HepG2 (cell line): ENCODE data around the gene EGLN2. TPM values are rescaled to one million over a fixed set of nuclear protein-coding genes. Genes with fewer than 3 reads are reported as not detected.

ENCODE experiments used
- FOXA1 ChIP-seq, 2 experiments: fragments of 450-650 bp in 1 of 2; sonication (generic) in 1 of 2; formaldehyde crosslinking in 1 of 2; IDR thresholded peaks; 2 replicates each; pipeline versions ENCODE4 v1.4.0 to v1.6.1; 2016 to 2020; ENCODE audit warnings: missing genetic modification reagents in 1 of 2
- MXI1 ChIP-seq: IDR thresholded peaks from 3 replicates; pipeline ENCODE4 v1.6.1; 2012; ENCODE audit warnings: low read depth, low read length, inconsistent platforms, borderline replicate concordance
- NCOR1 ChIP-seq: fragments of 200-600 bp; sonication (generic); IDR thresholded peaks from 2 replicates; pipeline ENCODE4 v1.7.0; 2017; ENCODE audit warnings: antibody characterized with exemption, low read length, borderline replicate concordance
- RBFOX2 ChIP-seq: fragments of 200-400 bp; formaldehyde crosslinking; IDR thresholded peaks from 2 replicates; pipeline ENCODE4 v1.6.1; 2017; ENCODE audit warnings: low read depth, mild to moderate bottlenecking, low read length
- RFX3 ChIP-seq: IDR thresholded peaks from 2 replicates; pipeline ENCODE4 v1.6.1; 2016; ENCODE audit warnings: missing biosample characterization, missing genetic modification reagents
- SMC3 ChIP-seq: IDR thresholded peaks from 2 replicates; pipeline ENCODE4 v1.6.1; 2011; ENCODE audit warnings: low read length, improper control_type of control experiment
- SNAPC5 ChIP-seq: sonication (generic); formaldehyde crosslinking; IDR thresholded peaks from 2 replicates; pipeline ENCODE4 v1.8.1; 2023; ENCODE audit warnings: mild to moderate bottlenecking, missing genetic modification reagents, borderline replicate concordance
- ZNF704 ChIP-seq: sonication (generic); formaldehyde crosslinking; IDR thresholded peaks from 2 replicates; pipeline ENCODE4 v1.8.1; 2023; ENCODE audit warnings: mild to moderate bottlenecking, inconsistent platforms, moderate library complexity, missing genetic modification reagents, borderline replicate concordance
- polyA plus RNA-seq, 8 experiments: library from polyadenylated mRNA; depleted of rRNA in 3 of 8; stranded (reverse) in 7 of 8; unstranded in 1 of 8; fragments of >200 nt; fragmentation: Illumina TruSeq in 4 of 8; extraction: Trizol in 4 of 8; gene quantifications; 2 replicates each; pipeline versions ENCODE4 v1.2.1 to v1.2.3, GENCODE V29; 2011 to 2016; ENCODE audit warnings: low read depth in 4 of 8, missing spikeins in 1 of 8, mixed read lengths in 1 of 8; ENCODE audit not compliant: insufficient read depth in 1 of 8
- total RNA-seq, 5 experiments: library from RNA; depleted of rRNA; stranded (reverse); fragments of >200 nt; fragmentation: Illumina TruSeq; extraction: Trizol; gene quantifications; 2 replicates each; pipeline ENCODE4 v1.2.3, GENCODE V29; 2016; ENCODE audit warnings: low read depth in 1 of 5
- TF ChIP-seq, protein P1 (sequence below): sonication (generic); formaldehyde crosslinking; IDR thresholded peaks from 2 replicates; pipeline ENCODE4 v1.4.0; 2020; ENCODE audit warnings: missing genetic modification reagents
- TF ChIP-seq, protein P2 (sequence below): IDR thresholded peaks from 2 replicates; pipeline ENCODE4 v1.6.1; 2016; ENCODE audit warnings: mild to moderate bottlenecking, missing biosample characterization, missing genetic modification reagents
- TF ChIP-seq, protein P3 (sequence below), 2 experiments: fragments of 450-650 bp in 1 of 2; sonication (generic) in 1 of 2; formaldehyde crosslinking; IDR thresholded peaks; 2 replicates each; pipeline versions ENCODE4 v1.5.0 to v1.8.0; 2020 to 2022; ENCODE audit warnings: mild to moderate bottlenecking in 1 of 2, missing genetic modification reagents in 1 of 2

EGLN2 gene
- total and polyA plus RNA-seq, 2 of the 13 experiments (the other 11 are each of a cell fraction or from before 2014, with no cell fraction given), result 16.5 to 40.8 TPM

GRCh38 chr19:40798683-40799557, at the start of gene EGLN2 (continued):
- peak; percentile 75; the same call in 1 of the 3 replicates for TF ChIP-seq MXI1
- TF ChIP-seq, protein P1, sequence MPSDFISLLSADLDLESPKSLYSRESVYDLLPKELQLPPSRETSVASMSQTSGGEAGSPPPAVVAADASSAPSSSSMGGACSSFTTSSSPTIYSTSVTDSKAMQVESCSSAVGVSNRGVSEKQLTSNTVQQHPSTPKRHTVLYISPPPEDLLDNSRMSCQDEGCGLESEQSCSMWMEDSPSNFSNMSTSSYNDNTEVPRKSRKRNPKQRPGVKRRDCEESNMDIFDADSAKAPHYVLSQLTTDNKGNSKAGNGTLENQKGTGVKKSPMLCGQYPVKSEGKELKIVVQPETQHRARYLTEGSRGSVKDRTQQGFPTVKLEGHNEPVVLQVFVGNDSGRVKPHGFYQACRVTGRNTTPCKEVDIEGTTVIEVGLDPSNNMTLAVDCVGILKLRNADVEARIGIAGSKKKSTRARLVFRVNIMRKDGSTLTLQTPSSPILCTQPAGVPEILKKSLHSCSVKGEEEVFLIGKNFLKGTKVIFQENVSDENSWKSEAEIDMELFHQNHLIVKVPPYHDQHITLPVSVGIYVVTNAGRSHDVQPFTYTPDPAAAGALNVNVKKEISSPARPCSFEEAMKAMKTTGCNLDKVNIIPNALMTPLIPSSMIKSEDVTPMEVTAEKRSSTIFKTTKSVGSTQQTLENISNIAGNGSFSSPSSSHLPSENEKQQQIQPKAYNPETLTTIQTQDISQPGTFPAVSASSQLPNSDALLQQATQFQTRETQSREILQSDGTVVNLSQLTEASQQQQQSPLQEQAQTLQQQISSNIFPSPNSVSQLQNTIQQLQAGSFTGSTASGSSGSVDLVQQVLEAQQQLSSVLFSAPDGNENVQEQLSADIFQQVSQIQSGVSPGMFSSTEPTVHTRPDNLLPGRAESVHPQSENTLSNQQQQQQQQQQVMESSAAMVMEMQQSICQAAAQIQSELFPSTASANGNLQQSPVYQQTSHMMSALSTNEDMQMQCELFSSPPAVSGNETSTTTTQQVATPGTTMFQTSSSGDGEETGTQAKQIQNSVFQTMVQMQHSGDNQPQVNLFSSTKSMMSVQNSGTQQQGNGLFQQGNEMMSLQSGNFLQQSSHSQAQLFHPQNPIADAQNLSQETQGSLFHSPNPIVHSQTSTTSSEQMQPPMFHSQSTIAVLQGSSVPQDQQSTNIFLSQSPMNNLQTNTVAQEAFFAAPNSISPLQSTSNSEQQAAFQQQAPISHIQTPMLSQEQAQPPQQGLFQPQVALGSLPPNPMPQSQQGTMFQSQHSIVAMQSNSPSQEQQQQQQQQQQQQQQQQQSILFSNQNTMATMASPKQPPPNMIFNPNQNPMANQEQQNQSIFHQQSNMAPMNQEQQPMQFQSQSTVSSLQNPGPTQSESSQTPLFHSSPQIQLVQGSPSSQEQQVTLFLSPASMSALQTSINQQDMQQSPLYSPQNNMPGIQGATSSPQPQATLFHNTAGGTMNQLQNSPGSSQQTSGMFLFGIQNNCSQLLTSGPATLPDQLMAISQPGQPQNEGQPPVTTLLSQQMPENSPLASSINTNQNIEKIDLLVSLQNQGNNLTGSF (CRISPR knock-in tag), result no peak
- TF ChIP-seq RBFOX2, result peak; percentile 63
- peak; percentile 84 for TF ChIP-seq SNAPC5 (CRISPR knock-in tag)
- TF ChIP-seq FOXA1 (IDR thresholded peaks at IDR 0.05), result no peak
- TF ChIP-seq FOXA1 (CRISPR knock-in tag; IDR thresholded peaks at IDR 0.05), result 0 out of 2 replicates have a peak, but pooled peaks have one; percentile 3
- TF ChIP-seq, protein P2, sequence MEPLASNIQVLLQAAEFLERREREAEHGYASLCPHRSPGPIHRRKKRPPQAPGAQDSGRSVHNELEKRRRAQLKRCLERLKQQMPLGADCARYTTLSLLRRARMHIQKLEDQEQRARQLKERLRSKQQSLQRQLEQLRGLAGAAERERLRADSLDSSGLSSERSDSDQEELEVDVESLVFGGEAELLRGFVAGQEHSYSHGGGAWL (CRISPR knock-in tag), result no peak
- no peak for TF ChIP-seq RFX3
- TF ChIP-seq SMC3, result no peak
- TF ChIP-seq, protein P3, sequence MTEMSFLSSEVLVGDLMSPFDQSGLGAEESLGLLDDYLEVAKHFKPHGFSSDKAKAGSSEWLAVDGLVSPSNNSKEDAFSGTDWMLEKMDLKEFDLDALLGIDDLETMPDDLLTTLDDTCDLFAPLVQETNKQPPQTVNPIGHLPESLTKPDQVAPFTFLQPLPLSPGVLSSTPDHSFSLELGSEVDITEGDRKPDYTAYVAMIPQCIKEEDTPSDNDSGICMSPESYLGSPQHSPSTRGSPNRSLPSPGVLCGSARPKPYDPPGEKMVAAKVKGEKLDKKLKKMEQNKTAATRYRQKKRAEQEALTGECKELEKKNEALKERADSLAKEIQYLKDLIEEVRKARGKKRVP (CRISPR knock-in tag; IDR thresholded peaks at IDR 0.05), result peak in 1 of 2 experiments; percentile 32; a peak in 1 of 4 replicates
- no peak for TF ChIP-seq ZNF704 (CRISPR knock-in tag)
- peak; percentile 37; the same call in 1 of the 2 replicates for TF ChIP-seq NCOR1
